Immature natural killer cell (primary cell): ENCODE results near the gene GPR135. TPM values are rescaled to one million over a fixed set of nuclear protein-coding genes. Genes with fewer than 3 reads are reported as not detected.

Source experiments
- DNase-seq, 3 donors: peaks; one replicate each; pipeline ENCODE4 v3.0.0; 2022; ENCODE audit warnings: mixed read lengths in 1 of 3
- H3K27ac Mint-ChIP-seq, 6 donors: one replicate each; pipeline ENCODE4 v1.8.0; 2020; ENCODE audit warnings: mixed read lengths in 6 of 6, mild to moderate bottlenecking in 5 of 6, inconsistent platforms in 4 of 6, moderate library complexity in 3 of 6
- H3K27me3 Mint-ChIP-seq, 3 donors: one replicate each; pipeline ENCODE4 v1.8.0; 2020 to 2021; ENCODE audit warnings: low read depth in 3 of 3, mild to moderate bottlenecking in 3 of 3, mixed read lengths in 3 of 3, moderate library complexity in 3 of 3, inconsistent platforms in 1 of 3
- H3K36me3 Mint-ChIP-seq, 3 donors: one replicate each; pipeline ENCODE4 v1.8.0; 2020; ENCODE audit warnings: mixed read lengths in 3 of 3, inconsistent platforms in 2 of 3, mild to moderate bottlenecking in 2 of 3
- H3K4me1 Mint-ChIP-seq, 2 donors: one replicate each; pipeline ENCODE4 v1.8.0; 2020; ENCODE audit warnings: inconsistent platforms in 2 of 2, mild to moderate bottlenecking in 2 of 2, mixed read lengths in 2 of 2, moderate library complexity in 1 of 2
- H3K4me3 Mint-ChIP-seq, 5 donors: one replicate each; pipeline ENCODE4 v1.8.0; 2020; ENCODE audit warnings: mild to moderate bottlenecking in 5 of 5, mixed read lengths in 5 of 5, inconsistent platforms in 3 of 5, moderate library complexity in 3 of 5
- H3K9me3 Mint-ChIP-seq, 6 donors: one replicate each; pipeline ENCODE4 v1.8.0; 2020; ENCODE audit warnings: mild to moderate bottlenecking in 6 of 6, mixed read lengths in 6 of 6, inconsistent platforms in 4 of 6, moderate library complexity in 3 of 6
- polyA plus RNA-seq, 3 donors: library from polyadenylated mRNA; unstranded; fragments of 300-500 nt; fragmentation: Illumina TruSeq; gene quantifications; one replicate each; pipeline ENCODE4 v1.2.3, GENCODE V29; 2021

GPR135 gene
- polyA plus RNA-seq, 3 donors from 2014 or later = 0.06 to 0.58 (median 0.25) TPM

GRCh38 chr14:59483819-59484638 lies 18.8 kb upstream of the GPR135 start, which contains the start of the genes JKAMP and L3HYPDH:
Gene JKAMP (plus strand): TSS chr14:59484517. CDS start chr14:59484590, 73 bp downstream.
Gene L3HYPDH (minus strand): TSS chr14:59484408. CDS start chr14:59484316, 92 bp downstream.
- H3K27me3 Mint-ChIP-seq = peaks cover 1 to 14% (median 11%) of the 10 kb centered on the region in 3 donors
- H3K36me3 Mint-ChIP-seq = peaks cover 2 to 10% (median 8%) of the 10 kb centered on the region in 3 donors
- no peaks in the 10 kb centered on the region for H3K9me3 Mint-ChIP-seq
- H3K4me3 Mint-ChIP-seq = peak within 1 kb of the TSS; percentile 93 to 98 (median 98)
- DNase-seq = peak; percentile 96
- H3K4me1 Mint-ChIP-seq = peaks cover 57 to 80% of the 10 kb centered on the region in 2 donors
- peak within 1 kb of the TSS; percentile 83 to 97 (median 96) for H3K27ac Mint-ChIP-seq

DNA sequence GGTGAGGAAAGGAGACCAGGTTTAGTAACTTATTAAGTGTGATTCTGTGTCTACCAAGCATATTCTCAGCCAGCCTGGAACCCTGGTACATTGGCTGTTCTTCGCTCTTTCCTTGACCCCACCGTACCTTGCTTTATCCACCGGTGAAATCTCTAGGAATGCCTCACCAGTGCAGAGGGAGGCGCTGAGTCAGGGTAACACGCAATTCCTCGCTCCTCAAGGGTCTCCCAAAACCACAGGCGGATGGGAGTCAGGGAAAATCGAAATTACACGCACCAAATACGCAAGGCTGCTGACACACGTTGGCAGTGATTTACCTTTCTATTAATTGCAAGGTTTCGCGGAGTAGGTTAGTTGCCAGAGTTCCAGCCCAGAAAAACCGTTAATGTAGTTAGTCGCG lies 18.2 kb upstream of the GPR135 start:
- Mint-ChIP-seq H3K27me3 (peaks cover 1 to 14% (median 11%) of the 10 kb centered on the region in 3 donors), H3K36me3 (peaks cover 0 to 8% (median 3%) of the 10 kb centered on the region in 3 donors), H3K27ac (peak overlapping the region; percentile 7 to 97 (median 80)), H3K4me3 (peak overlapping the region; percentile 93 to 98 (median 98)), H3K9me3 (no peaks in the 10 kb centered on the region), H3K4me1 (peaks cover 55 to 73% of the 10 kb centered on the region in 2 donors)
- DNase-seq = no peak

- no peaks in the 10 kb centered on the region for H3K9me3 Mint-ChIP-seq
- DNase-seq = no peak
- H3K27me3 Mint-ChIP-seq = peaks cover 1 to 14% (median 11%) of the 10 kb centered on the region in 3 donors
- peaks cover 0 to 4% (median 0%) of the 10 kb centered on the region in 3 donors for H3K36me3 Mint-ChIP-seq
- peak overlapping the region; percentile 7 to 97 (median 76) for H3K27ac Mint-ChIP-seq
- peak overlapping the region; percentile 93 to 98 (median 98) for H3K4me3 Mint-ChIP-seq
- H3K4me1 Mint-ChIP-seq = peaks cover 55 to 67% of the 10 kb centered on the region in 2 donors
Measured at GRCh38 chr14:59482541-59483331, 17.6 kb upstream of the GPR135 start.

- DNase-seq = no peak
- Mint-ChIP-seq H3K4me1 (peaks cover 55 to 63% of the 10 kb centered on the region in 2 donors), H3K4me3 (peak overlapping the region in 4 of 5 donors; percentile 15 to 98 (median 98)), H3K27ac (peak overlapping the region in 2 of 6 donors; percentile 62 to 69), H3K27me3 (peaks cover 1 to 14% (median 11%) of the 10 kb centered on the region in 3 donors), H3K9me3 (no peaks in the 10 kb centered on the region), H3K36me3 (peaks cover 0 to 4% (median 0%) of the 10 kb centered on the region in 3 donors)
Measured at GRCh38 chr14:59481871-59482540, 16.8 kb upstream of the GPR135 start.

GRCh38 chr14:59481407-59481806 lies 16.2 kb upstream of the GPR135 start:
- Mint-ChIP-seq H3K27me3 (peaks cover 1 to 14% (median 11%) of the 10 kb centered on the region in 3 donors), H3K4me3 (no peak overlapping the region), H3K9me3 (no peaks in the 10 kb centered on the region), H3K36me3 (peaks cover 0 to 10% (median 0%) of the 10 kb centered on the region in 3 donors), H3K27ac (peak overlapping the region in 1 of 6 donors; percentile 66), H3K4me1 (peaks cover 53 to 59% of the 10 kb centered on the region in 2 donors)
- DNase-seq = no peak

GRCh38 chr14:59480166-59480565 lies 15.0 kb upstream of the GPR135 start:
- Mint-ChIP-seq H3K36me3 (peaks cover 0 to 12% (median 0%) of the 10 kb centered on the region in 3 donors), H3K4me3 (peak overlapping the region in 1 of 5 donors; percentile 10), H3K27me3 (peaks cover 1 to 14% (median 11%) of the 10 kb centered on the region in 3 donors), H3K4me1 (peaks cover 44 to 47% of the 10 kb centered on the region in 2 donors), H3K9me3 (no peaks in the 10 kb centered on the region), H3K27ac (peak overlapping the region in 1 of 6 donors; percentile 18)
- DNase-seq = no peak

GRCh38 chr14:59478540-59478939 lies 13.4 kb upstream of the GPR135 start:
- Mint-ChIP-seq H3K4me1 (peaks cover 36 to 39% of the 10 kb centered on the region in 2 donors), H3K27ac (peak overlapping the region in 1 of 6 donors; percentile 22), H3K9me3 (no peaks in the 10 kb centered on the region), H3K4me3 (no peak overlapping the region), H3K27me3 (peaks cover 0 to 5% (median 0%) of the 10 kb centered on the region in 3 donors), H3K36me3 (peaks cover 0 to 14% (median 6%) of the 10 kb centered on the region in 3 donors)
- DNase-seq = no peak

DNA sequence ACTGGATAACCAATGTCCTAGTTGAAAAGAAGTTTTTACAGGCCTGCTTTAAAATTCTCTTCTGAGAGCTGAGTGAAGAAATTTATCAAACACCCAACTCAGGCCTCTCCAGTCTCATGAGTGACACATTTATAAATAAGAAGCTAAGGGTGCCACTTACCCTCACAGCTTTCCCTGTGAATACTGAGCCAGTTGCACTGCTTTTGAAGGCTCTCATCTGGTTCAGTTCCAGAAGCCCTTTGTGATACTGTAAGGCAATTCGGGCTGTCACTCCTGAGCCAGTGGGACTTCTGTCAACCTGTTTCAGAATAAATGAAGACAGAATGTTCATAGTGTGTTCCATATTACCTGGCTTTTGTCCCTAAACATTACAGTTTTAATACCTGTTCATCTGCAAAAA lies 10.5 kb upstream of the GPR135 start:
- Mint-ChIP-seq H3K36me3 (peaks cover 0 to 16% (median 9%) of the 10 kb centered on the region in 3 donors), H3K4me1 (peaks cover 7 to 11% of the 10 kb centered on the region in 2 donors), H3K27me3 (no peaks in the 10 kb centered on the region), H3K27ac (no peak overlapping the region), H3K9me3 (no peaks in the 10 kb centered on the region), H3K4me3 (no peak overlapping the region)
- no peak for DNase-seq

- no peaks in the 10 kb centered on the region for H3K9me3 Mint-ChIP-seq
- DNase-seq = no peak
- no peaks in the 10 kb centered on the region for H3K27me3 Mint-ChIP-seq
- H3K4me3 Mint-ChIP-seq = no peak overlapping the region
- no peaks in the 10 kb centered on the region for H3K4me1 Mint-ChIP-seq
- H3K36me3 Mint-ChIP-seq = peaks cover 0 to 16% (median 9%) of the 10 kb centered on the region in 3 donors
- no peak overlapping the region for H3K27ac Mint-ChIP-seq
Measured at GRCh38 chr14:59474172-59474571, 9.0 kb upstream of the GPR135 start.

- peaks cover 0 to 8% (median 3%) of the 10 kb centered on the region in 3 donors for H3K36me3 Mint-ChIP-seq
- peaks cover 13 to 15% of the 10 kb centered on the region in 2 donors for H3K4me1 Mint-ChIP-seq
- H3K9me3 Mint-ChIP-seq = no peaks in the 10 kb centered on the region
- H3K4me3 Mint-ChIP-seq = peak overlapping the region; percentile 83 to 92 (median 91)
- DNase-seq = peak; percentile 67 to 71 (median 67)
- H3K27ac Mint-ChIP-seq = peak overlapping the region in 4 of 6 donors; percentile 71 to 87 (median 82)
- H3K27me3 Mint-ChIP-seq = peaks cover 0 to 2% (median 2%) of the 10 kb centered on the region in 3 donors
Measured at GRCh38 chr14:59464486-59465315, 479 bp downstream of the GPR135 start.

DNA sequence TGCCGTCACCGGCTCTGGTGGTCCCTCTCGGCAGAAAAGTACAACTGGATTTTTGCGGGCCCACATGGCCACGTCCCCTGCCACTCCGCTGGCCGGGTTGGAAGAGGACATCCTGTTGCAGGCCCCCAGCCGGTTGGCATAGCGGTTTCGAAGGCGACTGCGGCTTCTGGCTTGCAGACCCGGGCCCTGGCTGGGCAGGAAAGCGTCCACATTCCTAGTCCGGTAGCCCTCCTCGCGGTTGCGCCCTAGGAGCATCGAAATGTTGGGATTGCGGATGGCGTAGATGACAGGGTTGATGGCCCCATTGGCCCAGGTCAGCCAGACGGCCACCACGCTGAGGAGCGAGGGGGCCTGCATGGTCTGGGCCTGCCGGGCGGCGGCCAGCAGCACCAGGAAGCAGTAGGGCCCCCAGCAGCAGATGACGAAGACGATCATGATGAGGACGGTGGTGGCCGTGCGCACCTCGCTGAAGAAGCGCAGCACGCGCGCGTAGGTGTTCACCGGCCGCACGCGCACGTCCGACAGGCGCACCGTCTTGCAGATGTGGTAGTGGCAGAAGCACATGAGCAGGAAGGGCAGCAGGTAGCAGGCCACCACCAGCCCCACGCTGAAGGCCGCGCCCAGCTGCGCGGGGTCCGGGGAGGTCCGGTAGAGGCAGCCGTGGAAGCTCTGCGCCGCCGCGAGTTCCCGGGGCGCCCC lies 1.2 kb downstream of the GPR135 start:
- Mint-ChIP-seq H3K4me1 (peaks cover 13 to 15% of the 10 kb centered on the region in 2 donors), H3K27me3 (peaks cover 0 to 2% (median 2%) of the 10 kb centered on the region in 3 donors), H3K4me3 (peak overlapping the region; percentile 83 to 92 (median 91)), H3K9me3 (no peaks in the 10 kb centered on the region), H3K36me3 (peaks cover 0 to 8% (median 3%) of the 10 kb centered on the region in 3 donors), H3K27ac (peak overlapping the region in 5 of 6 donors; percentile 45 to 80 (median 58))
- DNase-seq = no peak

DNA sequence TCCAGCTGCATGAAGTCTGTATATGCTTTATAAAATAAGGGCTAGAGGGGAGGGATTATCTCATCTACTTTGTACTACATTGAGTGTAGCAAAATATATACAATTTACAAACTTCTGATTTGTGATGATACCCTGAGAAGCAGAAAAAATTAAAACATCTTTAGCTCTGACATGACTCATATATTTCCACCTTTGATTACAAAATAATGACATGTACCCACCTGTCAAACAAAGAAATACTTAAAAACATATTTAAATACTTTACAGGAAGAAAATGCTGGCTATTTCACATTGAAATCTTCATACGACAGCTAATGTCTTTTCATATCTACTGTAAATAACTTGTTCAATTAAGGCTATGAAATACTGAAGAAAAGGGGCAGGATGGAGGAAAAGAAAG lies 3.3 kb downstream of the GPR135 start:
- Mint-ChIP-seq H3K4me1 (peaks cover 13 to 15% of the 10 kb centered on the region in 2 donors), H3K27ac (no peak overlapping the region), H3K9me3 (no peaks in the 10 kb centered on the region), H3K36me3 (peaks cover 0 to 22% (median 13%) of the 10 kb centered on the region in 3 donors), H3K4me3 (no peak overlapping the region), H3K27me3 (peaks cover 0 to 3% (median 2%) of the 10 kb centered on the region in 3 donors)
- no peak for DNase-seq
